Fibroblast of gingiva (primary cell): ENCODE results near the gene EFNA4.

Experiments
- DNase-seq: peaks from one replicate; pipeline ENCODE4 v3.0.0-alpha.2; 2011; ENCODE audit warnings: low read depth

Gene EFNA4, protein sequence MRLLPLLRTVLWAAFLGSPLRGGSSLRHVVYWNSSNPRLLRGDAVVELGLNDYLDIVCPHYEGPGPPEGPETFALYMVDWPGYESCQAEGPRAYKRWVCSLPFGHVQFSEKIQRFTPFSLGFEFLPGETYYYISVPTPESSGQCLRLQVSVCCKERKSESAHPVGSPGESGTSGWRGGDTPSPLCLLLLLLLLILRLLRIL

DNA sequence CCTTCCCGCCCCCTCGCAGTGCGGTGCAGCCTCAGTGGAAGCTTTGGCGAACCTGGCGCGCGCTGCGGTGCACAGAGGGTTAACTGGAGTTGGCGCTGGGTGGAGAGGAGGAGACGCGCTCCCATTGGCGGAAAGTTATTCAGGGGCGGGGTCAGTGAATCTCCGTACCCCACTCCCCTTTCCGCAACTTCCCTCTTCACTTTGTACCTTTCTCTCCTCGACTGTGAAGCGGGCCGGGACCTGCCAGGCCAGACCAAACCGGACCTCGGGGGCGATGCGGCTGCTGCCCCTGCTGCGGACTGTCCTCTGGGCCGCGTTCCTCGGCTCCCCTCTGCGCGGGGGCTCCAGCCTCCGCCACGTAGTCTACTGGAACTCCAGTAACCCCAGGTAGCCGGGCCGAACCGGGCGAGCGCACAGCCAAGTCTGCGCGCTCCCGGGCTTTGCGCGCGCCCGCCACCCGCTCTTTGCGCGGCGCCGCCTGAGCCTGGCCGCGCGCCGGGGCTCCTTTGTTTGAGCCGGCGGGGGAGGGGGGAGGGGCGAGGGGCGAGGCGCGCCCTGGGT lies at the start of gene EFNA4:
TSS of gene EFNA4 (plus strand) at position 191 of the 561 bp plus-strand sequence. CDS start at position 275, 84 bp downstream.
- peak; percentile 71 for DNase-seq

DNA sequence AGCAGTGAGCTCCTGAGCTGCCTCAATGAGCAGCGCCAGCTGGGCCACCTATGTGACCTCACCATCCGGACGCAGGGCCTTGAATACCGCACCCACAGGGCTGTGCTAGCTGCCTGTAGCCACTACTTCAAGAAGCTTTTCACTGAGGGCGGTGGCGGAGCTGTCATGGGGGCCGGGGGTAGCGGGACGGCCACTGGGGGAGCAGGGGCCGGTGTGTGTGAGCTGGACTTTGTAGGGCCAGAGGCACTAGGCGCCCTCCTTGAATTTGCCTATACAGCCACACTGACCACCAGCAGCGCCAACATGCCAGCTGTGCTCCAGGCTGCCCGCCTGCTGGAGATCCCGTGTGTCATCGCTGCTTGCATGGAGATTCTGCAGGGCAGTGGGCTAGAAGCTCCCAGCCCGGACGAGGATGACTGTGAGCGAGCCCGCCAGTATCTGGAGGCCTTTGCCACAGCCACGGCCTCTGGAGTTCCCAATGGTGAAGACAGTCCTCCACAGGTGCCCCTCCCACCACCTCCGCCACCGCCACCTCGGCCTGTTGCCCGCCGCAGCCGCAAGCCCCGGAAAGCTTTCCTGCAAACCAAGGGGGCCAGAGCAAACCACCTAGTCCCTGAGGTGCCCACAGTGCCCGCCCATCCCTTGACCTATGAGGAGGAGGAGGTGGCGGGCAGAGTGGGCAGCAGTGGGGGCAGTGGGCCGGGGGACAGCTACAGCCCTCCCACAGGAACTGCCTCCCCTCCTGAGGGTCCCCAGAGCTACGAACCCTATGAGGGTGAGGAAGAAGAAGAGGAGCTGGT lies 48.6 kb upstream of the EFNA4 start:
- DNase-seq: no peak

DNA sequence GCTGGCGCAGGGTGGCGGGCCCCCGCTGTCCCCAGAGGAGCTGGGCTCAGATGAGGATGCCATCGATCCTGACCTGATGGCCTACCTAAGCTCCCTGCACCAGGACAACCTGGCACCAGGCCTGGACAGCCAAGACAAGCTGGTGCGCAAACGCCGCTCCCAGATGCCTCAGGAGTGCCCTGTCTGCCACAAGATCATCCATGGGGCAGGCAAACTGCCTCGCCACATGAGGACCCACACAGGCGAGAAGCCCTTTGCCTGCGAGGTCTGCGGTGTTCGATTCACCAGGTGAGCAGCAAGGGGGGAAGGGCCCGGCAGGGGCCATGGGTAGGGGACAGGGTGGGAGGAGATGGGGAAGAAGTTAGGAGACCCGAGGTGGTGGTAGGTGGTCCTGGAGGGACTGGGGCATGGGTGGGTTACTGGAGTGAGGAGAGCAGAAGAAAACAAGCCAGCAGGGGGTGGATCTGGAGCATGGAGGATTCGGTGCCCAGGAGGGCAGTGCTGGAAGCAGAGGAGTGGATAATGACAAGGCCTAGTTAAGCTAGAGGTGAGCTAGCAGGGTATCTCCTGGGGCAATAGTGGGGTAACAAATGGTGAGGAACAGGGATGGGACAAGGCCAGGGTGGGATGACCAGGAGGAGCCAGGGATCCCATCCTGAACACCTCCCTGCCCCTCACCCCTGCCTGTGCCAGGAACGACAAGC lies 47.9 kb upstream of the EFNA4 start:
- DNase-seq: no peak

DNA sequence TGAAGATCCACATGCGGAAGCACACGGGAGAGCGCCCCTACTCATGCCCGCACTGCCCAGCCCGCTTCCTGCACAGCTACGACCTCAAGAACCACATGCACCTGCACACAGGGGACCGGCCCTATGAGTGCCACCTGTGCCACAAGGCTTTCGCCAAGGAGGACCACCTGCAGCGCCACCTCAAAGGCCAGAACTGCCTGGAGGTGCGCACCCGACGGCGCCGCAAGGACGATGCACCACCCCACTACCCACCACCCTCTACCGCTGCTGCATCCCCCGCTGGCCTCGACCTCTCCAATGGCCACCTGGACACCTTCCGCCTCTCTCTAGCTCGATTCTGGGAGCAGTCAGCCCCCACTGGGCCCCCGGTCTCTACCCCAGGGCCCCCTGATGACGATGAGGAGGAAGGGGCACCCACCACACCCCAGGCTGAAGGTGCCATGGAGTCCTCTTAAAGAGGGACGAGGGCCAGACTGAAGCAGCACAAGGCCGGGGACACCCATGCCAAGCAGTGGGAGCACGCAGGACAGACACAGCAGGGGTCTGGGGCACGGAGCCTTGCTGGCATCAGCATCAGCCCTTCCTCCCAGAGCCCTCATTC lies 47.2 kb upstream of the EFNA4 start:
- DNase-seq: no peak

DNA sequence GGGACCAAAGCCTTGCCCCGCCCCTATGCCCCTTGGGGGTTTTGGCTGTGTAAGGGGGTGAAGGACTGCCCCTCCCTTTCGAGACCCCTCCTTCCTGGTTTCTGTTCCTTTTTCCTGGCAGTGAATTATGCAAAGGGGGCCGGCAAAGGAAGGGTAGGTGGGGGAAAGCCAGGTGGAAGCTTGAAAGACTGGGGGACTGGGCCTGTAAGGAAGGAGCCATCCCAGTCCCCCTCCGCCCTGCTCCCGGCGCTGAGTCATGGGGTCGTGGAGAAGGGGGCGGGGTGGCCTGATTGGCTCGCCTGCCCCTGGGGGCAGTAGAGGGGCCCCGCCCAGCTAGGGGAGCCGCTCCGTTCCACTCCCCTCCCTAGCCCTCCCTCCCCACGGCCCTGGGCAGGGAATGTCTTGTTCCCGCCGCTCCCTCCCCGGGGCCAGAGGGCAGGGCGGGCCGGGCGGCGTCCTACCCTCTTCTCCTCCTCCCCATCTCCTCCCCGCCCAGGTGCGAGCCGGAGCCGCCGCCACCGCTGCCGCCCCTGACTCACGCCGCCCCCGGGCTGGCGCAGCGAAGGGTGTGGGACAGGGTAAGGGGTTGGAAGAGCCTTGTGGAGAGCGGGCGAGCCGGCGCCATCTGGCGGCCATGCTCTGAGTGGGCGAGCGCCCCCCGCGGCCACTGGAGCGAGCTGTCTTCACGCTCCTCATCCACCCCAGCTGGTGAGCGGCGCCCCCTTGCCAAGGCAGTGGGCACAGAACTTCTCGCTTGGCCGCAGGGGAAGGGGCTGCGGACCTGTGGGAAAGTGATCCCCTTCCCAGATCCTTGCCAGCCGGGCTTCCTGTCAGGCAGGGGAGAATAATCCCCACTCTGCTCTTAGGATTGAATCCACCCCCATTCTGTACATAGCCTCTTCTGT lies 46.2 kb upstream of the EFNA4 start:
- peak; percentile 85 for DNase-seq

DNA sequence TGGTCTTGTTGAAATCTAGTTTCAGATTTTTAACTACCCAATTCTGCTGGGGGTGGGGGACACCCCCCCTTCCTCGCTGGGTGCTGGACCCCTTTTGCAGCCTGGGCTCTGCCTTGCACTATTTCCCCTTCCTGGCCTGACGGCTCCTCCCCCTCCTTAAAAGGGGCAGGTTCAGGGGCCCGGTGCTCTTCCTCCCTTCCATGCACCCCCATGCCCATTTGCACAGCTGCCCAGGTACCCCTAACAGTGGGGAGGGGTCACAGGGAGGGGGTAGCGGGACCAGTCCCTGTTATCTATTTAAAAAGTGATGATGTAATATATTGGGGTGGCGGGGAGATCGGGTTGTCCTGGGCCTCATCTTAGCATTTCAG lies 45.6 kb upstream of the EFNA4 start:
- DNase-seq: no peak

DNA sequence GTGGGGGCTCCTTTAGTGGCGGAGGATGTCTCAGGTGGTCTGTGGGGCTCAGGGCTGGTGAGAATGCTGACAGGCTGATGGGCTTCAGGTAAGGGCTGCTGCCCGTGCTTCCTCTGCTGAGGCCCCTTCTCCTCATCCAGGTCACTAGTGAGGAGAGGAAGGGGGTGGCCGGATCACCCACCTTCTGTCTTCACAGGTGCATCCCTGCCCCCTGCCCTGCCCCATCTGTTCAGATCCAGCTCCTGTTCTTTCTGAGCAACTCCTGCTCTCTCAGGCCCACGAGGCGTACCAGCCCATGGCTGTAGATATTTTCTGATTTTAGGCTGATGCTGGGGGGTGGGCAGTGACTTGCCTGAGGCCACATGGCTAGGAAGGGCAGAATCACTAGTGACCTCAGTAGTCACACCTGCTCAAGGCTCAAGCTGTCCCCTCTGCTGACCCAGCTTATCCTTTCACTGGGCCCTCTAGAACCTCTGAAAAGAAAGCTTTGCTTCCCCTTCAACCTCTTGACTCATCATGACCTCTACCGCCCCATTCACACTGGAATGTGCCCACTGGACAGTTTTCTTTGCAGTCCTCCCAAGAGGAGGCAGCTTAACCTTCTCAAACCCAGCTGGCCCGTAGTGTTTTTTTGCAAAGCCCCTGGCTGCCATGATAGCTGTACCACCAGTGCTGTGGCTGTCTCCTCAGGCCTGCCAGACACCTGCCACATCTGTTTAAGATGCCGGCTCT lies 44.8 kb upstream of the EFNA4 start:
- DNase-seq: no peak

DNA sequence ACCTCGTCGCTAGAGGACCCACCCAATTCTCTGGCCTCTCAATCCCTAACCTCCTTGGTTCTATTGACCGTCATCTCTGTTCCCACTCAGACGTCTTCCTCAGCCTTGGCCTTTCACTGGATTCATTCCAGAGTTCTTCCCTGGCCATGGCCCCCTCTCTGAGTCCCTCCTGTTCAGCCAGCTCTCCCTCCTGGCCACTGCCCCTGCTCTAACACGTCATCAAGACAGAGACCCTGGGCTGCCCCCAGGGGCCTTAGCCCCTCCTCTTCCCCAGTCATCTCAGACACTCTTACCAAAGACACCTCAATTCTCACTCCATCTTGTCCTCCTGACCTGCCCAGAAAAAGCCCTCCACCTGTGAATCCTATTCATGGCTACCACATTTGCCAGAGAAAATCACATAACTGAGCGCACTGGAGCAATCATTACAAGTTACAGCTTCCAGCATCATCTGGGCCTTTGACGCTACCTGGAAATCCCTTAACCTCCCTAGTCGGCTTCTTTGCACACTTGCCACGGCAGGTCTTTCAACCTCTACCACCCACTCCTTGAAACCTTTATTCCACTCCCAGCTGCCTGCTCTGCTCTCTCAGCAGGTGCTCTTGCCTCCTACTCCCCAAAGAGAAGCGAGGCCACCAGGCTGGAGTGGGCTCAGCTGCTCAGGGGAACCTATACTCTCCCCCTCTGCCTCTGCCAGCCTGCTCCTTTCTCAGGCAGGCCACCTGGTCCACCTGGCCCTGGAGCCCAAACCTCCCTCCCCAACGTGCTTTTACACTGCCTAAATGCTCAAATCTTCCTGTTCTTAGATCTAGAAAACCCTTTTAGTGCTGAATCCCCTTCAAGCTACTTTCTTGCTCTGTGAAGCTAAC lies 43.9 kb upstream of the EFNA4 start:
- DNase-seq: no peak

DNA sequence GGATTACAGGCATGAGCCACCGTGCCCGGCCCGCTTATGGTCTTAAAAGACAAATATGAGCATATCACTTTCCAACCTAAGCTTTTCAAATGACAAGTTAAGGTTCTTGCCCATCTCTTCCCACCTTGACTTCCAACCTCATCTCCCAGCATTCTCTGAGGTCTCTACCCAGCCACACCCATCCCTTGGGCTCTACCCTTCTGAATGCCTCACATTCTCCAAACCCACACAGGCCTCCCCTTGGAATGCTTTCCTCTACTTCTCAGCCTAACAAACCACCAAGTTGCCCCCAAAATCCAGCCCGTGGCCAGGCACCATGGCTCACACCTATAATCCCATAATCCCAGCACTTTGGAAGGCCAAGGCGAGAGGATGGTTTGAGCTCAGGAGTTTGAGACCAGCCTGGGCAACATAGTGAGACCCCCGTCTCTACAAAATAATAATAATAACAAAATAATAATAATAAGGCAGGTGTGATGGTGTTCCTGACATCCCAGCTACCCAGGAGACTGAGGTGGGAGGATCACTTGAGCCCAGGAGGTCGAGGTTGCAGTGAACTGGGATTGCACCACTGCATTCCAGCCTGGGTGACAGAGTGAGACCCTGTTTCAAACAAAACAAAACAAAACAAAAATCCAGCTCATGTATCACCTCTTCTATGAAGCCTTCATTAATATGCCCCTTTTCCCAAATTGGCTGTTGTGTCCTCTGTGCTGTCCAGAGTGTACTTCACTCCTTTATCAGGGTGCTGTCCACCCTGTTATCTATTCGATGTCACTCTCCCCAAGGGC lies 41.2 kb upstream of the EFNA4 start:
- DNase-seq: no peak

DNA sequence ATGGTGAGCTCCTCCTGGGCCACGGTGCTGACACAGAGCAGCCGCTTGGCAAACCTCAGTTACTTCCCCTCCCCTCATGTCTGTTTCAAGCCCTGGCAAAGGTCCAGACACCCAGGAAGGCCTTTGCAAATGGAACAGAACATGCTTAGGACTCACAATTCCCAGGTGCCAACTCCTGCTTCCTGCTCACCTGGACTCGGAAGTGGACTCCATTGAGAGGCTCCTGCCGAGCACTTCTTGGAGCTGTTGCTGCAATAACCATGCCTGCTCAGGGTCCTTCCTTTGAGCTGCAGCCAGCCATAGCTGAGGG lies 40.7 kb upstream of the EFNA4 start:
- DNase-seq: no peak

DNA sequence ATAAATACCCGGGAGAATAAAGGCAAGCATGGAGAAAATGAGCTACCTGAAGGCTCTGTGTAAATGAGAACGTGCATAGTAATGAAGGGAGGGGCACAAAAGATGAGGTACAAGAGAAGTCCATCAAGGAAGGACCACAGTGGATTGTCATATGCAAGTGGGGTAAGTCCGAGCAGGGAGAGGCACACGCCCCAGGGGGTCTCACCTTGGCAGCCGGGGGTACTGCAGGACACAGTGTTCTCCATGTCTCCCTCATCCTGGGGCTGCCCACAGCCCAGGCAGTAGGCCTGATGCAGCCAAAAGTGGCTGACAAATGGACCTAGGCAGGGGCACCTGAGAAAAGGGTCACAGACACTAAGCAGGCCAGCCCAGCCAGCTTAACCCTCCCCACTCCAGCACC lies 39.9 kb upstream of the EFNA4 start:
- no peak for DNase-seq

DNA sequence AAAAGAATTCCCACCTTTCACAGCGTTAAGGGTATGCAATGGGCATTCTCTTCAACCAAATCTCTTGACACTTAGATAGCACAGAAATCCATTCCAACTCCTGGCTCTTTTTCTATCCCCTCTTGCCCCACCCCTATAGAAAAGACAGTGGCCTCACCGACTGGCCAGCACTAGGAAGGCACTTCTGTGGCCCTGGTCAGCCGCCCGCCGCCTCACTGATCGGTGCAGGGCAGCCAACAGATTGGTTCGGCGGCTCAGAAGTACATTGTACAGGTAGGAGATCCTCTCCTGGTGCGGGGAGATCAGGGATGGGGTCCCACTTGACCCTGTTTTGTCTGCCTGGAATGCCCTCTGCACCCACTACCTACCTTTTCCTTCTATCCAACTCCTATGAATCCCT lies 39.2 kb upstream of the EFNA4 start:
- no peak for DNase-seq

DNA sequence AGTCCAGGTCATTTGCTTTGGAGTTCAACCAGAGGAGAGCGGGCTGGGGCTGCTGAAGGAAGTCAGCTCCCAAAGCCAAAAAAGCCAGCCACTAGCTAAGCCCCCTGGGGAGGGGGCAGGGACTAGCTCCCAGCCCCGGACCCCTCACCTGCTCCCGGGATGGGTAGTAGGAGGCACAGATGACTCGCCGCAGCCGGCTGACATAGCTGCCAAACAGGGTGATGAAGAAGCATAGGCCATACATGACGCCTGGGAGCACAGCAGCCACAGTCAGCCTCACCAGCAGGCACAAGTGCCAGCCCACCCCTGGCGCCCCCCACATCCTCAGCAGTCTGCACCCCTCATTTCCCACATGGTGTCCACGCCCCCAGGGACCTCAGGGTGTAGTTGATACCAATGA lies 37.4 kb upstream of the EFNA4 start:
- DNase-seq: no peak

DNA sequence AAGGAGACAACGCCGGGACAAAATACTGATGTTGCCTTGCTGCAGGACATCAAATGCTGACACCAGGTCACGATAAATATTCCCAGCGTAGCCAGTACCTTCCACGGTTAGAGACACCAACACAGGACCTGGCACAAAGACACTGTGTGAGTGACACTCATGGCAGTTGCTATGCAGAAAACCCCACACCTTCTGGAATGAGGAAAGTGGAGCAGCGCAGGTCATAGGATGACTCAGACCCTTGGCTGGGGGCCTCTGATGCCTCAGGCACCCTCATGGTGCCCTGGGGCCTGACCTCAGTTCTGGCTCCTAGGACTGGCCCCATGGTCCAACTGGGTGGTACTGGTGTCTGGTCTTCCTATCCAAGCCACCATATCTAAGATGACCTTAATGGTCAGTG lies 37.0 kb upstream of the EFNA4 start:
- DNase-seq: no peak

DNA sequence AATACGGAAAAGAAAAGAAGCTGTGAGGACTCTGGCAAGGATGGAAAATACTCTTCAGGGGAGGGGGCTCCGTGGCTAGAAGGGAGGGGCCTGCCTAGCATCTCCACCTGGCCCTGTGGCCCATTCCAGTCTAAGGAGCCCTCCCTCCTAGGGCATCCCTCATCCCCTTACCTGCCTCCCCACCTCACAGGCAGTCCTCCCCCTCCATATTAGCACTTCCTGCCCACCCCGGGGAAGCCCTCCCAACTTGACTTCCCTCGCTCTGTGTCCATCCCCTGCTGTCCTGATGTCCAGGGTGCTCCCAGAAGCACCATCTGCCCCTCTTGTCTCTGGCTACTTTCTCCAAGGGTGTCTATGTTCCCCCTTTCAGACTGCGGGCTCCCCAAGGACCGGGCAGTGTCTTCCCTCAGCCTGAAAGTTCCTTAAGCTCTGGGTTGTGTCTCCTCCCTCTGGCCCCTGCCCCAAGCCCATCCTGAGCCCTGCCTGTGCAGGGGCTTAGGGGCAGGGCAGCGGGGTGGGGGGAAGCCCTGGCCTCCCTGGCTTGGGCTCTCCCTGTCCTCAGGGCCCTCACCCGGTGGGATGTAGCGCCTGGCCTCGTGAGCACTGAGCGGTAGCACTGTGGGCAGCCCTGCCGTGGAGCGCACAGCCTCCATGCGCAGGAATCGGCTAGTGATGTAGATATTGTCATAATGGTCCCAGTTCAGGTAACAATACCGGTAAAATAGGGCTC lies 33.9 kb upstream of the EFNA4 start:
- DNase-seq: no peak

DNA sequence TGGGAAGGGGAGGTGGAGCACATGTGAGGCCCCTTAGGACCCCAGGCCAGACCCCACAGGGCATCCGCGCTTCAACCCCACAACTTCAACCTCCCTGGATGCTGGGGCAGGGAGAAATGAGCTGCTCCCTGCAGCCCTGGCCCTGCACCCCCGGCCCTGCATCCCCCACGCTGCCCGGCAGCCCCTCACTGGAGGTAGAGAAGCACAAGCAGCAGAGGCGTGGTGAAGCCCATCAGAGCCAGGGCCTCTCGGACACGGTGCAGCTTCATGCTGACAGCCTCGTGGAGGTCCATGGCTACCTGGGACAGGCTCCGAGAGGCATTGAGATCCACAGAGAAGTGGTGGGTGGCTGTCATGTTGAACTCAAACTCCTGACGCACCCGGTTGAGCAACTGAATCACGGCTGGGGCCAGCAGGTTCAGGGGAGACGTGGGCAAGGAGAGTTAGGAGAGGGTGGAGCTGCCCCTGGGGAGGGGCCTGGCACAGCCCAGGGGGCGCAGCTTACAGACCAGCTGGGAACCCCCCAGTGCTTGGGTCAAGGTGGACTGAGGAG lies 33.2 kb upstream of the EFNA4 start:
- no peak for DNase-seq

DNA sequence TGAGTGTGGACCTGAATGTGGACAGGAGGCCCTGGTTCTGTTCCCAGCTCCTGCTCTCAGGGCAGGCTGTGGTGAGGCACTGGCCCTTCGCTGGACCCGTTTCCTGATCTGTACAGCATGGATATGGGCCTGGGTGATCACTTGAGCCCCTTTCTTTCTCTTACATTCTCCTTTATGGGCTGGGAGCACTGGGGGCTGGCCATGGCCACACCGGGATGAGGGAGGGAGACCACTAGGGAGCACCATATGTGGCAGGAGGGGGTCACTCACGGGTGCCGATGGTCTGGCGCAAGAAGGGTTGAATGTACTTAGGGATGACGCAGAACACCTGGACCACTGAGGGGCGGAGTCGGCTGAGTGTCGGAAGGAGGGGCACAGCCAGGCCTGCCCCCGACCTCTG lies 32.6 kb upstream of the EFNA4 start:
- DNase-seq: no peak

DNA sequence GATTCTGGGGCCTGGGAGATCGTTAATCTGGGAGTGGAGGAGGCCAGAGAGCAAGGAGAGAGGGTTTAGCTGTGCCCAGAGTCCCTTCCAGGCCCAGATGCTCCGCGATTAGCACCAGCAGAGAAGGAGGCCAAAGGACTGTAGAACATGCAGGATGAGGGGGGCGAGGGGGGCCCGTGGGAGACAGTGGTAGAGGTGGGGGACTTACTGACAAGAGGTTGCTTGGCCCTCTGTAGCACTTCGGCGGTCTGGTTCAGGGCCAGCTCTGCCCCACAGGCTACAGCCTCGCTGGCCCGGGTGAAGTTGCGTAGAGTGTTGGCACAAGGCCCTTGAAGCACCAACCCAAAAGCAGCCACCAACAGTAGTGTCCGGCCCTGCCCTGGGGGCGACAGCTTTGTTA lies 30.7 kb upstream of the EFNA4 start:
- DNase-seq: no peak
